HG02571 (cell line): Measurements from ENCODE around the gene RAB40AL.

Source experiments
- ATAC-seq: cut with Tn5 transposase; IDR thresholded peaks from one replicate; pipeline ENCODE4 v1.9.1; 2021; ENCODE audit warnings: mild to moderate bottlenecking, moderate library complexity; ENCODE audit not compliant: unreplicated experiment

RAB40AL gene

DNA sequence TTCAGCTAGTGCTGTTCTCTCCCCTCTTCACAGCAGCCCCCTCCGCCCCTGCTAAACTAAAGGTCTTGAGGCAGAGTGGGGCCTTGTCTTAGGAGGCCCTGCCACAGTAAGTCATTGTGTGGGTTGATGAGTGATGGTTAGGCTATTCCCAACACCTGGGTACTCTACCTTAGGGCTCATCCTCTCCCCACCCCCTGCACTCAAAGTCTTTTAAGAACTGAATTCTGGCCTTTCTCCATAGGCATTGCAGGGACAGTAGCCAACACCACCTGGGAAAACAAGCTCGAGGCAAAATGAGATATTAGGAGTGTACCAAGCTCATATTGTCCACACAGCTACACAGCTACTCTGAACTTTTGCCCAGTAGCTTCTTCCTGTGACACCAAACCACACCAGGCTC, 42.5 kb downstream of the RAB40AL start:
- no peak for ATAC-seq

DNA sequence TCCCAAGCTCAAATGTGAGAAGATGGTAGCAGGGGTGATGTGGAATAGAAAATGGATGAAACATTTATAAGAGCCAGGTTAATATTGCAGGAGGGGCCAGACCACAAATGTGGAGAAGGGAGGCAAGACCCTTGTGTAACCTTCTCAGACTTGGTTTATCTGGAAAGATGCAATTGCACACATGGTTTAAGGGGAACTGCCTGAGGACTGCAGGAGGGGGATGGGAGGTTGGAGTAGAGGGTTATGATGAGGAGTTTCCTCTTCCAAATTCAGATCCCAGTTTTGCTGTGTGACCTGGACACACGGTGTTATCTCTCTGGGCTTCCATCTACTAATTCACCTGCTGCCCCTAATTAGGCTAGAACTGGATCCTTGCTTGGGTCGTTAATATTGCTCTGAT, 46.1 kb downstream of the RAB40AL start:
- no peak for ATAC-seq

DNA sequence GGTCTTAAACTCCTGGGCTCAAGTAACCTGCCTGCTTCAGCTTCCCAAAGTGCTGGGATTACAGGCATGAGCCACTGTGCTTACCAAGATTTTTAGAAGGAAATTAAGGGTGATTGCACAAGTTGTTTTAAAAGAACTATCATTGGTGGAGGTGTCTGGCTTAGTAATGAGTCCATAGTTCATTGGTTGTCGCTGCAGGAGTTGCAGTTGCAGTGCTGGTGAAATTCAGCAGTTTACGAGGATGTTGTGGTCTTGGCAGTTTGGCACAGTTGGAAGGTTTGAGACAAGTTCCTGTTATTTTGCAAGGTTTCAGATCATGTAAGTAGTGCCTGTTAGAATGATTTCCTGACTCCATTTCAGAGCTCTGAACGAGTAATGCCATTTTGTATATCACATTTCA, 48.1 kb downstream of the RAB40AL start:
- ATAC-seq: no peak
